B cell (primary cell): ENCODE measurements around the gene TNIK. TPM values are rescaled to one million over a fixed set of nuclear protein-coding genes. Genes with fewer than 3 reads are reported as not detected.

Experiments
- ATAC-seq: fragments of 200-7000 bp; cut with Tn5 transposase; one replicate; pipeline ENCODE4 v1.10.0; 2021; ENCODE audit warnings: low read depth, mild to moderate bottlenecking, moderate number of reproducible peaks, moderate library complexity
- CTCF ChIA-PET: fragments of 350-600 bp; sonication (Branson Sonifier 250); formaldehyde crosslinking; loops from one replicate; lab custom pipeline; 2021; ENCODE audit warnings: antibody characterized with exemption, inconsistent platforms; lab: Charles Lee
- POLR2A ChIA-PET: fragments of 350-600 bp; sonication (Branson Sonifier 250); formaldehyde crosslinking; loops from one replicate; lab custom pipeline; 2021; ENCODE audit warnings: antibody characterized with exemption; lab: Charles Lee
- DNase-seq: peaks from one replicate; pipeline ENCODE4 v3.0.0; 2013
- H2AFZ ChIP-seq: 2 replicates; pipeline ENCODE4 v1.6.1; 2012; ENCODE audit warnings: mild to moderate bottlenecking, low read depth, low read length; ENCODE audit not compliant: insufficient read depth, poor library complexity, severe bottlenecking
- H3K27ac ChIP-seq, 2 donors: 1 replicate in 1 of 2; 2 replicates in 1 of 2; pipeline ENCODE4 v1.5.1; 2012 to 2013; ENCODE audit warnings: low read length in 2 of 2, mild to moderate bottlenecking in 2 of 2, moderate library complexity in 1 of 2
- H3K27me3 ChIP-seq, 4 experiments: fragments of 200-600 bp in 1 of 4; sonication (generic) in 1 of 4; replicated peaks in 1 of 4; 1 replicate in 2 of 4; 2 replicates in 2 of 4; pipeline versions ENCODE4 v1.6.1 to v1.7.0; 2013 to 2016; ENCODE audit warnings: low read length in 3 of 4, mild to moderate bottlenecking in 2 of 4, mixed read lengths in 1 of 4, moderate library complexity in 1 of 4; ENCODE audit not compliant: insufficient read depth in 4 of 4, control insufficient read depth in 3 of 4; ENCODE audit errors: control extremely low read depth in 1 of 4
- H3K36me3 ChIP-seq, 2 experiments: replicated peaks in 1 of 2; 1 replicate in 1 of 2; 2 replicates in 1 of 2; pipeline versions ENCODE4 v1.6.1 to v1.7.1; 2013; ENCODE audit warnings: low read length in 1 of 2; ENCODE audit not compliant: insufficient read depth in 2 of 2, control insufficient read depth in 1 of 2; ENCODE audit errors: control extremely low read depth in 1 of 2, extremely low read depth in 1 of 2
- H3K4me1 ChIP-seq, 2 donors: fragments of 200-600 bp in 1 of 2; sonication (generic) in 1 of 2; 1 replicate in 1 of 2; 2 replicates in 1 of 2; pipeline versions ENCODE4 v1.5.1 to v1.6.1; 2013 to 2017; ENCODE audit warnings: low read length in 2 of 2; ENCODE audit not compliant: control insufficient read depth in 2 of 2, insufficient read depth in 2 of 2
- H3K4me2 ChIP-seq: replicated peaks from 2 replicates; pipeline ENCODE3; 2012; ENCODE audit warnings: mild to moderate bottlenecking, low read depth, low read length; ENCODE audit not compliant: poor library complexity, severe bottlenecking
- H3K4me3 ChIP-seq, 5 experiments: fragments of 200-600 bp in 1 of 5; sonication (generic) in 1 of 5; 1 replicate in 3 of 5; 2 replicates in 2 of 5; pipeline versions ENCODE4 v1.5.1 to v1.7.0; 2011 to 2016; ENCODE audit warnings: low read length in 4 of 5, mild to moderate bottlenecking in 4 of 5, low read depth in 2 of 5, control low read depth in 1 of 5, moderate library complexity in 1 of 5; ENCODE audit not compliant: insufficient read depth in 1 of 5; ENCODE audit errors: control extremely low read depth in 1 of 5, extremely low read depth in 1 of 5
- H3K79me2 ChIP-seq: fragments of 200-600 bp; sonication (generic); one replicate; pipeline ENCODE4 v1.6.0; 2016; ENCODE audit warnings: low read length; ENCODE audit not compliant: control insufficient read depth, insufficient read depth
- H3K9ac ChIP-seq: fragments of 200-600 bp; sonication (generic); 2 replicates; pipeline ENCODE4 v1.6.1; 2017; ENCODE audit warnings: mild to moderate bottlenecking, low read length, moderate library complexity
- H3K9me3 ChIP-seq, 3 donors: one replicate each; pipeline versions ENCODE4 v1.6.1 to v1.7.1; 2013; ENCODE audit warnings: low read length in 2 of 3; ENCODE audit not compliant: control insufficient read depth in 2 of 3, insufficient read depth in 1 of 3; ENCODE audit errors: control extremely low read depth in 1 of 3
- H4K20me1 ChIP-seq: 2 replicates; pipeline ENCODE4 v1.6.0; 2012; ENCODE audit warnings: mild to moderate bottlenecking, low read length; ENCODE audit not compliant: insufficient read depth, control insufficient read depth, poor library complexity, severe bottlenecking
- H3K27ac Mint-ChIP-seq: one replicate; pipeline ENCODE4 v1.8.0; 2021; ENCODE audit warnings: mixed read lengths
- H3K27me3 Mint-ChIP-seq: one replicate; pipeline ENCODE4 v1.8.0; 2021; ENCODE audit warnings: mixed read lengths
- H3K4me1 Mint-ChIP-seq: one replicate; pipeline ENCODE4 v1.8.0; 2021; ENCODE audit warnings: mixed read lengths
- H3K4me3 Mint-ChIP-seq: one replicate; pipeline ENCODE4 v1.8.0; 2021; ENCODE audit warnings: mixed read lengths
- H3K9me3 Mint-ChIP-seq: one replicate; pipeline ENCODE4 v1.8.0; 2022; ENCODE audit warnings: mixed read lengths; ENCODE audit not compliant: insufficient read depth
- EZH2 ChIP-seq: IDR thresholded peaks from 2 replicates; pipeline ENCODE4 v1.6.1; 2012; ENCODE audit warnings: borderline replicate concordance, low read depth, mild to moderate bottlenecking, moderate library complexity, low read length; ENCODE audit not compliant: insufficient read depth, poor library complexity, severe bottlenecking
- WGBS: methylation state at CpG from one replicate; pipeline ENCODE4 v1.1.5; 2013; ENCODE audit warnings: missing lambda C conversion rate; ENCODE audit not compliant: insufficient coverage; 5-methylcytosine and 5-hydroxymethylcytosine counted together
- intact Hi-C: fragments of 100-400 bp; cut with micrococcal nuclease; formaldehyde crosslinking; loops from one replicate; pipeline ENCODE4 v1.10.0; 2022
- polyA plus RNA-seq: library from polyadenylated mRNA; depleted of rRNA; stranded (reverse); fragments of >200 nt; gene quantifications from 2 replicates; pipeline ENCODE4 v1.2.3, GENCODE V29; 2012
- total RNA-seq, 2 donors: library from RNA; stranded (reverse); fragments of 120-200 nt in 1 of 2; gene quantifications; 1 replicate in 1 of 2; 2 replicates in 1 of 2; pipeline versions ENCODE4 v1.2.3 to v1.2.4, GENCODE V29; 2013 to 2022
- TF ChIP-seq, protein P1 (sequence below): fragments of 200-600 bp; IDR thresholded peaks from one replicate; pipeline ENCODE4 v1.8.0; 2022; ENCODE audit warnings: antibody characterized with exemption, mild to moderate bottlenecking

Gene TNIK
- total and polyA plus RNA-seq, 2 donors (not counting 1 experiment from before 2014, with no cell fraction given), result 0.66 to 7.7 TPM

DNA sequence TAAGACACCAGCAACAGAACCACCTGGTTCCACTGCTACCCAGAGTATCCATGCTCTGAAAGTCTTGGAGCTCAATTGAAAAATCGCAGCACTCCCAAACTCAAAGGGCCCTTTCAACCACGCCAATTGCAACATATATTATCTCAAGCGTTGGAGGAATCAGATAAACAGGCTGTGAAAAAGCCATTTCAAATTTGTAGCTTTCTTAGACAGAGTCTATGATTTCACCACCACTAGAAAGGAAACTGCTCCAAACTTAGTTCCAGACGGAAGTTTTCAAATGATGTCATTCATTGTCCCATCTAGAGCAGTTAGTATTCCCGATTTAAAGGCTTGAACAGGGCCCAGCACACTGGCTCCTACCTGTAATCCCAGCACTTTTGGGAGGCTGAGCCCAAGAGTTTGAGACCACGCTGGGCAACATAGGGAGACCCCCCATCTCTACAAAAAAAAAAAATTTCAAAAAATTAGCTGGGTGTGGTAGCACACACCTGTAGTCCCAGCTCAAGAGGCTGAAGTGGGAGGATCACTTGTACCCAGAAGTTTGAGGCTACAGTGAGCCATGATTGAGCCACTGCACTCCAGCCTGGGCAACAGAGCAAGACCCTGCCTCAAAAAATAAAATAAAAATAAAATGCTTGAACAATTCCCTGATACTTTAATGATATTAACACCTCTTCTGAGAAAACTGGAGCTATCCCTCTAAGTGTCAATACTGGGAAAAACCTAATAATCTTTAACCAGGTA is 16.8 kb downstream of the TNIK start:
- Histone ChIP-seq H3K4me2 (no peak overlapping the region), H3K9ac (no peak overlapping the region), H3K4me3 (no peak overlapping the region), H3K36me3 (no peaks in the 10 kb centered on the region), H4K20me1 (no peaks in the 10 kb centered on the region), H3K27me3 (no peaks in the 10 kb centered on the region), H3K79me2 (no peaks in the 10 kb centered on the region), H3K4me1 (no peaks in the 10 kb centered on the region), H2AFZ (no peak overlapping the region), H3K9me3 (no peaks in the 10 kb centered on the region), H3K27ac (no peak overlapping the region)
- no peak for TF ChIP-seq EZH2
- TF ChIP-seq, protein P1, sequence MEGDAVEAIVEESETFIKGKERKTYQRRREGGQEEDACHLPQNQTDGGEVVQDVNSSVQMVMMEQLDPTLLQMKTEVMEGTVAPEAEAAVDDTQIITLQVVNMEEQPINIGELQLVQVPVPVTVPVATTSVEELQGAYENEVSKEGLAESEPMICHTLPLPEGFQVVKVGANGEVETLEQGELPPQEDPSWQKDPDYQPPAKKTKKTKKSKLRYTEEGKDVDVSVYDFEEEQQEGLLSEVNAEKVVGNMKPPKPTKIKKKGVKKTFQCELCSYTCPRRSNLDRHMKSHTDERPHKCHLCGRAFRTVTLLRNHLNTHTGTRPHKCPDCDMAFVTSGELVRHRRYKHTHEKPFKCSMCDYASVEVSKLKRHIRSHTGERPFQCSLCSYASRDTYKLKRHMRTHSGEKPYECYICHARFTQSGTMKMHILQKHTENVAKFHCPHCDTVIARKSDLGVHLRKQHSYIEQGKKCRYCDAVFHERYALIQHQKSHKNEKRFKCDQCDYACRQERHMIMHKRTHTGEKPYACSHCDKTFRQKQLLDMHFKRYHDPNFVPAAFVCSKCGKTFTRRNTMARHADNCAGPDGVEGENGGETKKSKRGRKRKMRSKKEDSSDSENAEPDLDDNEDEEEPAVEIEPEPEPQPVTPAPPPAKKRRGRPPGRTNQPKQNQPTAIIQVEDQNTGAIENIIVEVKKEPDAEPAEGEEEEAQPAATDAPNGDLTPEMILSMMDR, result no peak
- no peaks in the 10 kb centered on the region for H3K9me3 Mint-ChIP-seq
- no peak overlapping the region for H3K4me3 Mint-ChIP-seq
- ATAC-seq (no peak), DNase-seq (no peak)
- 100% methylated on average over 2 of the region's 6 CpGs for WGBS
- intact Hi-C loops, result no loop called here
- H3K27ac Mint-ChIP-seq, result no peak overlapping the region
- ChIA-PET CTCF (no interaction called here), POLR2A (no interaction called here)
- H3K27me3 Mint-ChIP-seq, result no peaks in the 10 kb centered on the region
- H3K4me1 Mint-ChIP-seq, result no peaks in the 10 kb centered on the region

DNA sequence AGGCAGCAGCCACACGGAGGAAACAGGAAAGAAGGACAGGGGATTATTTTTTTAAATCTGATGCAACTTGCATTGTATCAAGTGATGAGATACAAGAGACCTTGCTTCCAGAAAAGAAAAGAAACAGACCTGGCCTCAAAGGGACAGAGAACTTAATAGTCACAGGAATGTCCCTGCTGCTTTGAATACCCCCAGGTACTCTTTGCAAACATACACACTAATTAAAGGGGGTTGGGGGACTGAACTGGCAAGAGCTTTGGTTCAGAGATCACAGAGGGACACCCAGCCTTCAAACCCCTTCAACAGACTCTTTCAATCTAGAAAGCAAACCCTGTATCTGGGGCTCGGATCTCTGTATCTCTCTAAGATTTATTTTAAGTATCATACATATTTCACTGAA is 18.0 kb downstream of the TNIK start:
- POLR2A ChIA-PET, result no interaction called here
- Histone ChIP-seq H3K4me2 (no peak overlapping the region), H3K9me3 (no peaks in the 10 kb centered on the region), H3K36me3 (no peaks in the 10 kb centered on the region), H3K27me3 (no peaks in the 10 kb centered on the region), H3K79me2 (no peaks in the 10 kb centered on the region), H3K4me3 (no peak overlapping the region), H3K27ac (no peak overlapping the region), H4K20me1 (no peaks in the 10 kb centered on the region), H3K9ac (no peak overlapping the region), H3K4me1 (no peaks in the 10 kb centered on the region), H2AFZ (no peak overlapping the region)
- DNase-seq (no peak), ATAC-seq (no peak)
- Mint-ChIP-seq H3K27ac (no peak overlapping the region), H3K9me3 (no peaks in the 10 kb centered on the region), H3K4me1 (no peaks in the 10 kb centered on the region), H3K4me3 (no peak overlapping the region), H3K27me3 (no peaks in the 10 kb centered on the region)
- no peak for TF ChIP-seq EZH2
- TF ChIP-seq, protein P1, result no peak
- intact Hi-C loops, result no loop called here
- 57% methylated on average over 1 of the region's 2 CpGs for WGBS
- CTCF ChIA-PET, result interaction anchor here (0.6 kb wide), 1 partner anchor 21 kb away, joined by 4 read pairs; no protein-coding TSS in a partner anchor
